H9 (cell line): ENCODE results near the gene PHAF1. TPM values are rescaled to one million over a fixed set of nuclear protein-coding genes. Genes with fewer than 3 reads are reported as not detected.
A peak's percentile ranks its signal among the peaks of the same experiment; 100 is the strongest.
"Not testable (repeated sequence)": the region's sequence is repeated elsewhere in the genome, so short reads cannot be mapped to it uniquely, and the experiment has no call there.

Source experiments
- DNase-seq: peaks from one replicate; pipeline ENCODE4 v3.0.0-alpha.2; 2017
- H2AFZ ChIP-seq: one replicate; pipeline ENCODE4 v1.6.1; 2013; ENCODE audit warnings: mild to moderate bottlenecking, low read length, control low read depth, moderate library complexity
- H2AK5ac ChIP-seq: 2 replicates; pipeline ENCODE4 v1.6.1; 2013; ENCODE audit warnings: low read length, control low read depth, mixed read lengths; ENCODE audit not compliant: insufficient read length
- H2BK120ac ChIP-seq: one replicate; pipeline ENCODE4 v1.6.1; 2013; ENCODE audit warnings: low read depth, mild to moderate bottlenecking, low read length, control low read depth, inconsistent platforms; ENCODE audit not compliant: poor library complexity, severe bottlenecking
- H2BK12ac ChIP-seq: 2 replicates; pipeline ENCODE4 v1.6.1; 2013; ENCODE audit warnings: low read length, control low read depth, mixed read lengths, low read depth; ENCODE audit not compliant: insufficient read length
- H2BK15ac ChIP-seq: 2 replicates; pipeline ENCODE4 v1.6.1; 2013; ENCODE audit warnings: low read depth, low read length, control low read depth
- H2BK20ac ChIP-seq: one replicate; pipeline ENCODE4 v1.6.1; 2013; ENCODE audit warnings: low read depth, mild to moderate bottlenecking, low read length, control low read depth, inconsistent platforms; ENCODE audit not compliant: poor library complexity, severe bottlenecking
- H2BK5ac ChIP-seq: 2 replicates; pipeline ENCODE4 v1.6.1; 2013; ENCODE audit warnings: low read length, control low read depth, mixed read lengths; ENCODE audit not compliant: insufficient read length
- H3K14ac ChIP-seq: 2 replicates; pipeline ENCODE4 v1.6.1; 2013; ENCODE audit warnings: low read length, control low read depth; ENCODE audit not compliant: insufficient read depth
- H3K18ac ChIP-seq: 2 replicates; pipeline ENCODE4 v1.6.1; 2013; ENCODE audit warnings: low read depth, mild to moderate bottlenecking, mixed read lengths, low read length, control low read depth; ENCODE audit not compliant: insufficient read length
- H3K23ac ChIP-seq: 2 replicates; pipeline ENCODE4 v1.6.1; 2013; ENCODE audit warnings: low read length, control low read depth, mixed read lengths, low read depth; ENCODE audit not compliant: insufficient read length
- H3K23me2 ChIP-seq: 2 replicates; pipeline ENCODE4 v1.6.1; 2013; ENCODE audit warnings: low read depth, mild to moderate bottlenecking, mixed read lengths, low read length, control low read depth; ENCODE audit not compliant: insufficient read length, poor library complexity, severe bottlenecking
- H3K27ac ChIP-seq: 2 replicates; pipeline ENCODE4 v1.5.1; 2013; ENCODE audit warnings: low read length, control low read depth, mixed read lengths, low read depth; ENCODE audit not compliant: insufficient read length
- H3K27me3 ChIP-seq: 2 replicates; pipeline ENCODE4 v1.6.1; 2013; ENCODE audit warnings: low read length, control low read depth, inconsistent platforms; ENCODE audit not compliant: insufficient read depth
- H3K4ac ChIP-seq: 2 replicates; pipeline ENCODE4 v1.6.1; 2013; ENCODE audit warnings: low read depth, mild to moderate bottlenecking, control low read depth, inconsistent platforms, low read length, moderate library complexity
- H3K4me1 ChIP-seq: 2 replicates; pipeline ENCODE4 v1.6.1; 2013; ENCODE audit warnings: low read length, control low read depth, inconsistent platforms; ENCODE audit not compliant: insufficient read depth
- H3K4me2 ChIP-seq: 2 replicates; pipeline ENCODE4 v1.6.1; 2013; ENCODE audit warnings: low read length, control low read depth, mixed read lengths; ENCODE audit not compliant: insufficient read length, insufficient read depth
- H3K56ac ChIP-seq: 2 replicates; pipeline ENCODE4 v1.6.1; 2013; ENCODE audit warnings: low read depth, mild to moderate bottlenecking, mixed read lengths, low read length, control low read depth; ENCODE audit not compliant: insufficient read length
- H3K79me1 ChIP-seq: 2 replicates; pipeline ENCODE4 v1.6.1; 2013; ENCODE audit warnings: low read depth, mild to moderate bottlenecking, moderate library complexity, low read length, control low read depth, inconsistent platforms; ENCODE audit not compliant: insufficient read depth, poor library complexity, severe bottlenecking
- H3K79me2 ChIP-seq: 2 replicates; pipeline ENCODE4 v1.6.1; 2013; ENCODE audit warnings: low read length, control low read depth, inconsistent platforms; ENCODE audit not compliant: insufficient read depth
- H3K9ac ChIP-seq: 2 replicates; pipeline ENCODE4 v1.6.1; 2013; ENCODE audit warnings: low read length, control low read depth, mixed read lengths; ENCODE audit not compliant: insufficient read length; ENCODE audit errors: extremely low read depth
- H3K9me3 ChIP-seq: one replicate; pipeline ENCODE4 v1.6.1; 2013; ENCODE audit warnings: low read depth, low read length, inconsistent platforms; ENCODE audit not compliant: control insufficient read depth
- H3T11ph ChIP-seq: one replicate; pipeline ENCODE4 v1.6.1; 2013; ENCODE audit warnings: mild to moderate bottlenecking, low read length, control low read depth, inconsistent platforms
- H4K20me1 ChIP-seq: one replicate; pipeline ENCODE4 v1.6.1; 2013; ENCODE audit not compliant: control insufficient read depth, insufficient read length, insufficient read depth
- H4K5ac ChIP-seq: 2 replicates; pipeline ENCODE4 v1.6.1; 2013; ENCODE audit warnings: low read depth, mild to moderate bottlenecking, mixed read lengths, low read length, control low read depth; ENCODE audit not compliant: insufficient read length
- H4K8ac ChIP-seq: replicated peaks from 2 replicates; pipeline ENCODE4 v1.6.1; 2013; ENCODE audit warnings: low read length, control low read depth, mixed read lengths, low read depth; ENCODE audit not compliant: insufficient read length
- H4K91ac ChIP-seq: 2 replicates; pipeline ENCODE4 v1.6.1; 2013; ENCODE audit warnings: low read depth, mild to moderate bottlenecking, moderate library complexity, mixed read lengths, low read length, control low read depth; ENCODE audit not compliant: insufficient read length
- H3K27ac Mint-ChIP-seq, 3 experiments: 2 replicates in 2 of 3; 3 replicates in 1 of 3; pipeline ENCODE4 v1.8.0; 2020 to 2021; ENCODE audit warnings: mixed read lengths in 3 of 3, mild to moderate bottlenecking in 1 of 3, moderate library complexity in 1 of 3
- H3K27me3 Mint-ChIP-seq: 2 replicates; pipeline ENCODE4 v1.8.0; 2021; ENCODE audit warnings: low read depth, mild to moderate bottlenecking, moderate library complexity, mixed read lengths
- H3K36me3 Mint-ChIP-seq, 3 experiments: 2 replicates in 2 of 3; 3 replicates in 1 of 3; pipeline ENCODE4 v1.8.0; 2020 to 2021; ENCODE audit warnings: low read depth in 3 of 3, mixed read lengths in 3 of 3; ENCODE audit not compliant: insufficient read depth in 1 of 3
- H3K4me1 Mint-ChIP-seq, 2 experiments: 2 replicates each; pipeline ENCODE4 v1.8.0; 2020; ENCODE audit warnings: mixed read lengths in 2 of 2
- H3K4me3 Mint-ChIP-seq, 2 experiments: 2 replicates in 1 of 2; 3 replicates in 1 of 2; pipeline ENCODE4 v1.8.0; 2020 to 2021; ENCODE audit warnings: mild to moderate bottlenecking in 2 of 2, mixed read lengths in 2 of 2, moderate library complexity in 1 of 2
- H3K9me3 Mint-ChIP-seq, 2 experiments: 2 replicates in 1 of 2; 3 replicates in 1 of 2; pipeline ENCODE4 v1.8.0; 2020; ENCODE audit warnings: mild to moderate bottlenecking in 2 of 2, mixed read lengths in 2 of 2, moderate library complexity in 1 of 2
- WGBS: extraction: QIAGEN DNeasy Blood & Tissue Kit; methylation state at CpG from one replicate; pipeline ENCODE4 v1.1.7; 2013; ENCODE audit warnings: missing lambda C conversion rate, low lambda C conversion rate, mixed read lengths; ENCODE audit not compliant: insufficient read length; ENCODE audit errors: extremely low coverage; 5-methylcytosine and 5-hydroxymethylcytosine counted together
- total RNA-seq: library from RNA; stranded (reverse); gene quantifications from 2 replicates; pipeline ENCODE4 v1.2.1, GENCODE V29; 2021
- TF ChIP-seq, protein P1 (sequence below): fragments of 200-600 bp; sonication (generic); conservative IDR thresholded peaks from 3 replicates; pipeline ENCODE4 v1.8.0; 2021; ENCODE audit warnings: antibody characterized with exemption, mild to moderate bottlenecking

The PHAF1 gene
- total RNA-seq, 1 experiment from 2014 or later: 18.8 TPM

DNA sequence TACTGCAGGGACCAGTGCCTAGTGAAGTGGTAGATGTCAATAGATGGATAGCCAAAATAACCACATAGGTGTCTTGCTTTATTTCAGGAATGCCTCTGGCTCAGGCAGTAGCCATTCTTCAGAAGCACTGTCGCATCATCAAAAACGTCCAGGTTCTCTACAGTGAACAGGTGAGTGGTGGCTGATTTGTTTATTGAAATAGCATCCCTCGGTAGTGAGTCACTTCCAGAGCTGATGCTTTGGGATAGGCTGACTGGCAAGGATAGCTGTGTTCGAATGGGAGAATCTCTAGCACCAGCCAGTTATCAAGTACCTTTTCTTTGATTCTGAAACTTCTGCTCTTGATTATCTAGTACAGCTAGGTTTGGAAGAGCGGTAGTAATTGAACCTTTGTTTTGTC lies 10.3 kb downstream of the PHAF1 start:
- no peaks in the 10 kb centered on the region for H3K9me3 Mint-ChIP-seq
- no peak overlapping the region for H4K8ac ChIP-seq
- H3K4me3 Mint-ChIP-seq: no peak overlapping the region
- no peaks in the 10 kb centered on the region; the same call in 1 of the 2 replicates for H3K27me3 Mint-ChIP-seq
- peak overlapping the region in 2 of 3 experiments; percentile 21 to 53; a peak in 2 of 7 replicates for H3K27ac Mint-ChIP-seq
- no peak overlapping the region for H3K4me2 ChIP-seq
- no CpG with 5 or more reads among the region's 5 CpGs for WGBS
- no peaks in the 10 kb centered on the region for H3K27me3 ChIP-seq
- H3K14ac ChIP-seq: no peak overlapping the region
- no peak overlapping the region for H3T11ph ChIP-seq
- H3K36me3 Mint-ChIP-seq: peaks cover 4 to 33% (median 25%) of the 10 kb centered on the region in 3 experiments
- no peaks in the 10 kb centered on the region for H4K20me1 ChIP-seq
- no peaks in the 10 kb centered on the region for H3K23me2 ChIP-seq
- H2BK20ac ChIP-seq: no peak overlapping the region
- H3K9me3 ChIP-seq: no peaks in the 10 kb centered on the region
- DNase-seq: no peak
- H3K56ac ChIP-seq: no peak overlapping the region
- TF ChIP-seq, protein P1, sequence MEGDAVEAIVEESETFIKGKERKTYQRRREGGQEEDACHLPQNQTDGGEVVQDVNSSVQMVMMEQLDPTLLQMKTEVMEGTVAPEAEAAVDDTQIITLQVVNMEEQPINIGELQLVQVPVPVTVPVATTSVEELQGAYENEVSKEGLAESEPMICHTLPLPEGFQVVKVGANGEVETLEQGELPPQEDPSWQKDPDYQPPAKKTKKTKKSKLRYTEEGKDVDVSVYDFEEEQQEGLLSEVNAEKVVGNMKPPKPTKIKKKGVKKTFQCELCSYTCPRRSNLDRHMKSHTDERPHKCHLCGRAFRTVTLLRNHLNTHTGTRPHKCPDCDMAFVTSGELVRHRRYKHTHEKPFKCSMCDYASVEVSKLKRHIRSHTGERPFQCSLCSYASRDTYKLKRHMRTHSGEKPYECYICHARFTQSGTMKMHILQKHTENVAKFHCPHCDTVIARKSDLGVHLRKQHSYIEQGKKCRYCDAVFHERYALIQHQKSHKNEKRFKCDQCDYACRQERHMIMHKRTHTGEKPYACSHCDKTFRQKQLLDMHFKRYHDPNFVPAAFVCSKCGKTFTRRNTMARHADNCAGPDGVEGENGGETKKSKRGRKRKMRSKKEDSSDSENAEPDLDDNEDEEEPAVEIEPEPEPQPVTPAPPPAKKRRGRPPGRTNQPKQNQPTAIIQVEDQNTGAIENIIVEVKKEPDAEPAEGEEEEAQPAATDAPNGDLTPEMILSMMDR: no peak
- H2BK120ac ChIP-seq: no peak overlapping the region
- H3K4me1 Mint-ChIP-seq: peaks cover 6 to 7% of the 10 kb centered on the region in 2 experiments
- H3K79me2 ChIP-seq: no peaks in the 10 kb centered on the region; the same call in 1 of the 2 replicates
- H4K91ac ChIP-seq: no peak overlapping the region
- no peak overlapping the region for H2BK5ac ChIP-seq
- no peak overlapping the region for H4K5ac ChIP-seq
- no peak overlapping the region for H3K4ac ChIP-seq
- peaks cover 5% of the 10 kb centered on the region for H3K79me1 ChIP-seq
- no peak overlapping the region for H3K23ac ChIP-seq
- no peak overlapping the region for H3K18ac ChIP-seq
- H2AK5ac ChIP-seq: no peak overlapping the region
- H3K9ac ChIP-seq: no peak overlapping the region
- no peaks in the 10 kb centered on the region; the same call in 1 of the 2 replicates for H3K4me1 ChIP-seq
- H3K27ac ChIP-seq: no peak overlapping the region
- H2AFZ ChIP-seq: no peak overlapping the region
- no peak overlapping the region for H2BK15ac ChIP-seq
- no peak overlapping the region for H2BK12ac ChIP-seq

DNA sequence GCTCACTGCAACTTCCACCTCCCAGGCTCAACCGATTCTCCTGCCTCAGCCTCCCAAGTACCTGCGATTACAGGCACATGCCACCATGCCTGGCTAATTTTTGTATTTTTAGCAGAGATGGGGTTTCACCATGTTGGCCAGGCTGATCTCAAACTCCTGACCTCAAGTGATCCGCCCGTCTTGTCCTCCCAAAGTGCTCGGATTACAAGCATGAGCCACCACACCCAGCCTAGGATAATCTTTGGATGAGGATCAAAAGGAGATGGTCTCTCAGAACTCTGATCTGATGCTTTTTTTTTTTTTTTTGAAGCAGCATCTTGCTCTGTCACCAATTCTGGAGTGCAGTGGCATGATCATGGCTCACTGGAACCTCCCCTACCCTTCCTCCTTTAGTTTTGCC lies 13.1 kb downstream of the PHAF1 start:
- H2BK120ac ChIP-seq, H3K56ac ChIP-seq, H4K8ac ChIP-seq, H3K27ac Mint-ChIP-seq, H3K9ac ChIP-seq, H3K4me1 ChIP-seq, H2BK15ac ChIP-seq, H4K91ac ChIP-seq, H3K23me2 ChIP-seq, DNase-seq, H3K4me2 ChIP-seq, H3K79me2 ChIP-seq, H3K27me3 ChIP-seq, H2BK20ac ChIP-seq, H2BK12ac ChIP-seq, H2BK5ac ChIP-seq, H3T11ph ChIP-seq, H3K14ac ChIP-seq, H3K4me3 Mint-ChIP-seq, H4K20me1 ChIP-seq, H3K9me3 Mint-ChIP-seq, H3K9me3 ChIP-seq, H4K5ac ChIP-seq, H2AFZ ChIP-seq, H3K23ac ChIP-seq, H3K4me1 Mint-ChIP-seq, H3K27me3 Mint-ChIP-seq, H2AK5ac ChIP-seq, H3K27ac ChIP-seq, H3K4ac ChIP-seq, H3K79me1 ChIP-seq, H3K18ac ChIP-seq: not testable (repeated sequence)
- H3K36me3 Mint-ChIP-seq: peaks cover 4 to 48% (median 30%) of the 10 kb centered on the region in 3 experiments
- no CpG with 5 or more reads among the region's 5 CpGs for whole genome bisulfite sequencing
